Measurements from ENCODE around the gene PPP3R1.

The PPP3R1 gene

DNA sequence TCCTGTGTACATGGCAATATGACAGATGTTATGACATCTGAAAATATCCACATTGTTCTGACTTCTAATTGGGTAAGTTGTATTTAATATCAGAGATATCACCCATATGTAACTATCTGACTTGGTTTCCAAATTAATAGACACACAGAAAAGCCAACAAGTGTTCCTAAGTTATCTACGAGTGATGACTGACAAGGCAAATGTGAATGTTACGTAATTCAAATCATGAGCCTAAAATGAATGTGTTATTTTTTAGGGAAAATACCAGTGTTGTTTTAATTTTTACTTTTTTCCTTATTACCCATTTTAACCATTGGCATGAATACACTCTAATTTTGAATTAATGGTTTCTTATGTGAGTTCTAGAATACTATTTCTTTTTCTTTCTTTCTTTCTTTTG lies 110.5 kb downstream of the PPP3R1 start:
- DNase-seq (ENCODE audit: low read depth), result no peak
- no peak overlapping the region for H3K4me3 ChIP-seq (ENCODE audit: control insufficient read depth, low read depth, low read length)
- no peak for TF ChIP-seq CTCF (IDR thresholded peaks at IDR 0.05; ENCODE audit: control insufficient read depth, insufficient read depth, low read depth, low read length, missing control alignments)

GRCh38 chr2:68135448-68136320 lies 116.6 kb downstream of the PPP3R1 start:
- no peak for TF ChIP-seq CTCF (IDR thresholded peaks at IDR 0.05; ENCODE audit: control insufficient read depth, insufficient read depth, low read depth, low read length, missing control alignments)
- no peak for DNase-seq (ENCODE audit: low read depth)
- no peak overlapping the region for H3K4me3 ChIP-seq (ENCODE audit: control insufficient read depth, low read depth, low read length)

- H3K4me3 ChIP-seq (ENCODE audit: control insufficient read depth, low read depth, low read length), result no peak overlapping the region
- no peak for TF ChIP-seq CTCF (IDR thresholded peaks at IDR 0.05; ENCODE audit: control insufficient read depth, insufficient read depth, low read depth, low read length, missing control alignments)
- no peak for DNase-seq (ENCODE audit: low read depth)
Measured at GRCh38 chr2:68134554-68134953, 117.8 kb downstream of the PPP3R1 start.

- TF ChIP-seq CTCF (IDR thresholded peaks at IDR 0.05; ENCODE audit: control insufficient read depth, insufficient read depth, low read depth, low read length, missing control alignments), result no peak
- DNase-seq (ENCODE audit: low read depth), result no peak
- no peak overlapping the region for H3K4me3 ChIP-seq (ENCODE audit: control insufficient read depth, low read depth, low read length)
Measured at GRCh38 chr2:68134120-68134519, 118.2 kb downstream of the PPP3R1 start.
